H9 (cell line): ENCODE data around the gene SNRNP48. TPM values are rescaled to one million over a fixed set of nuclear protein-coding genes. Genes with fewer than 3 reads are reported as not detected.

ENCODE experiments used
- DNase-seq: peaks from one replicate; pipeline ENCODE4 v3.0.0-alpha.2; 2017
- H2AFZ ChIP-seq: one replicate; pipeline ENCODE4 v1.6.1; 2013; ENCODE audit warnings: mild to moderate bottlenecking, low read length, control low read depth, moderate library complexity
- H2AK5ac ChIP-seq: 2 replicates; pipeline ENCODE4 v1.6.1; 2013; ENCODE audit warnings: low read length, control low read depth, mixed read lengths; ENCODE audit not compliant: insufficient read length
- H2BK120ac ChIP-seq: one replicate; pipeline ENCODE4 v1.6.1; 2013; ENCODE audit warnings: low read depth, mild to moderate bottlenecking, low read length, control low read depth, inconsistent platforms; ENCODE audit not compliant: poor library complexity, severe bottlenecking
- H2BK12ac ChIP-seq: 2 replicates; pipeline ENCODE4 v1.6.1; 2013; ENCODE audit warnings: low read length, control low read depth, mixed read lengths, low read depth; ENCODE audit not compliant: insufficient read length
- H2BK15ac ChIP-seq: 2 replicates; pipeline ENCODE4 v1.6.1; 2013; ENCODE audit warnings: low read depth, low read length, control low read depth
- H2BK20ac ChIP-seq: one replicate; pipeline ENCODE4 v1.6.1; 2013; ENCODE audit warnings: low read depth, mild to moderate bottlenecking, low read length, control low read depth, inconsistent platforms; ENCODE audit not compliant: poor library complexity, severe bottlenecking
- H2BK5ac ChIP-seq: 2 replicates; pipeline ENCODE4 v1.6.1; 2013; ENCODE audit warnings: low read length, control low read depth, mixed read lengths; ENCODE audit not compliant: insufficient read length
- H3K14ac ChIP-seq: 2 replicates; pipeline ENCODE4 v1.6.1; 2013; ENCODE audit warnings: low read length, control low read depth; ENCODE audit not compliant: insufficient read depth
- H3K18ac ChIP-seq: 2 replicates; pipeline ENCODE4 v1.6.1; 2013; ENCODE audit warnings: low read depth, mild to moderate bottlenecking, mixed read lengths, low read length, control low read depth; ENCODE audit not compliant: insufficient read length
- H3K23ac ChIP-seq: 2 replicates; pipeline ENCODE4 v1.6.1; 2013; ENCODE audit warnings: low read length, control low read depth, mixed read lengths, low read depth; ENCODE audit not compliant: insufficient read length
- H3K23me2 ChIP-seq: 2 replicates; pipeline ENCODE4 v1.6.1; 2013; ENCODE audit warnings: low read depth, mild to moderate bottlenecking, mixed read lengths, low read length, control low read depth; ENCODE audit not compliant: insufficient read length, poor library complexity, severe bottlenecking
- H3K27ac ChIP-seq: 2 replicates; pipeline ENCODE4 v1.5.1; 2013; ENCODE audit warnings: low read length, control low read depth, mixed read lengths, low read depth; ENCODE audit not compliant: insufficient read length
- H3K27me3 ChIP-seq: 2 replicates; pipeline ENCODE4 v1.6.1; 2013; ENCODE audit warnings: low read length, control low read depth, inconsistent platforms; ENCODE audit not compliant: insufficient read depth
- H3K4ac ChIP-seq: 2 replicates; pipeline ENCODE4 v1.6.1; 2013; ENCODE audit warnings: low read depth, mild to moderate bottlenecking, control low read depth, inconsistent platforms, low read length, moderate library complexity
- H3K4me1 ChIP-seq: 2 replicates; pipeline ENCODE4 v1.6.1; 2013; ENCODE audit warnings: low read length, control low read depth, inconsistent platforms; ENCODE audit not compliant: insufficient read depth
- H3K4me2 ChIP-seq: 2 replicates; pipeline ENCODE4 v1.6.1; 2013; ENCODE audit warnings: low read length, control low read depth, mixed read lengths; ENCODE audit not compliant: insufficient read length, insufficient read depth
- H3K56ac ChIP-seq: 2 replicates; pipeline ENCODE4 v1.6.1; 2013; ENCODE audit warnings: low read depth, mild to moderate bottlenecking, mixed read lengths, low read length, control low read depth; ENCODE audit not compliant: insufficient read length
- H3K79me1 ChIP-seq: 2 replicates; pipeline ENCODE4 v1.6.1; 2013; ENCODE audit warnings: low read depth, mild to moderate bottlenecking, moderate library complexity, low read length, control low read depth, inconsistent platforms; ENCODE audit not compliant: insufficient read depth, poor library complexity, severe bottlenecking
- H3K79me2 ChIP-seq: 2 replicates; pipeline ENCODE4 v1.6.1; 2013; ENCODE audit warnings: low read length, control low read depth, inconsistent platforms; ENCODE audit not compliant: insufficient read depth
- H3K9ac ChIP-seq: 2 replicates; pipeline ENCODE4 v1.6.1; 2013; ENCODE audit warnings: low read length, control low read depth, mixed read lengths; ENCODE audit not compliant: insufficient read length; ENCODE audit errors: extremely low read depth
- H3K9me3 ChIP-seq: one replicate; pipeline ENCODE4 v1.6.1; 2013; ENCODE audit warnings: low read depth, low read length, inconsistent platforms; ENCODE audit not compliant: control insufficient read depth
- H3T11ph ChIP-seq: one replicate; pipeline ENCODE4 v1.6.1; 2013; ENCODE audit warnings: mild to moderate bottlenecking, low read length, control low read depth, inconsistent platforms
- H4K20me1 ChIP-seq: one replicate; pipeline ENCODE4 v1.6.1; 2013; ENCODE audit not compliant: control insufficient read depth, insufficient read length, insufficient read depth
- H4K5ac ChIP-seq: 2 replicates; pipeline ENCODE4 v1.6.1; 2013; ENCODE audit warnings: low read depth, mild to moderate bottlenecking, mixed read lengths, low read length, control low read depth; ENCODE audit not compliant: insufficient read length
- H4K8ac ChIP-seq: replicated peaks from 2 replicates; pipeline ENCODE4 v1.6.1; 2013; ENCODE audit warnings: low read length, control low read depth, mixed read lengths, low read depth; ENCODE audit not compliant: insufficient read length
- H4K91ac ChIP-seq: 2 replicates; pipeline ENCODE4 v1.6.1; 2013; ENCODE audit warnings: low read depth, mild to moderate bottlenecking, moderate library complexity, mixed read lengths, low read length, control low read depth; ENCODE audit not compliant: insufficient read length
- H3K27ac Mint-ChIP-seq, 3 experiments: 2 replicates in 2 of 3; 3 replicates in 1 of 3; pipeline ENCODE4 v1.8.0; 2020 to 2021; ENCODE audit warnings: mixed read lengths in 3 of 3, mild to moderate bottlenecking in 1 of 3, moderate library complexity in 1 of 3
- H3K27me3 Mint-ChIP-seq: 2 replicates; pipeline ENCODE4 v1.8.0; 2021; ENCODE audit warnings: low read depth, mild to moderate bottlenecking, moderate library complexity, mixed read lengths
- H3K36me3 Mint-ChIP-seq, 3 experiments: 2 replicates in 2 of 3; 3 replicates in 1 of 3; pipeline ENCODE4 v1.8.0; 2020 to 2021; ENCODE audit warnings: low read depth in 3 of 3, mixed read lengths in 3 of 3; ENCODE audit not compliant: insufficient read depth in 1 of 3
- H3K4me1 Mint-ChIP-seq, 2 experiments: 2 replicates each; pipeline ENCODE4 v1.8.0; 2020; ENCODE audit warnings: mixed read lengths in 2 of 2
- H3K4me3 Mint-ChIP-seq, 2 experiments: 2 replicates in 1 of 2; 3 replicates in 1 of 2; pipeline ENCODE4 v1.8.0; 2020 to 2021; ENCODE audit warnings: mild to moderate bottlenecking in 2 of 2, mixed read lengths in 2 of 2, moderate library complexity in 1 of 2
- H3K9me3 Mint-ChIP-seq, 2 experiments: 2 replicates in 1 of 2; 3 replicates in 1 of 2; pipeline ENCODE4 v1.8.0; 2020; ENCODE audit warnings: mild to moderate bottlenecking in 2 of 2, mixed read lengths in 2 of 2, moderate library complexity in 1 of 2
- CTCF ChIP-seq: fragments of 200-600 bp; sonication (generic); conservative IDR thresholded peaks from 3 replicates; pipeline ENCODE4 v1.8.0; 2021; ENCODE audit warnings: antibody characterized with exemption, mild to moderate bottlenecking
- WGBS: extraction: QIAGEN DNeasy Blood & Tissue Kit; methylation state at CpG from one replicate; pipeline ENCODE4 v1.1.7; 2013; ENCODE audit warnings: missing lambda C conversion rate, low lambda C conversion rate, mixed read lengths; ENCODE audit not compliant: insufficient read length; ENCODE audit errors: extremely low coverage; 5-methylcytosine and 5-hydroxymethylcytosine counted together
- total RNA-seq: library from RNA; stranded (reverse); gene quantifications from 2 replicates; pipeline ENCODE4 v1.2.1, GENCODE V29; 2021

SNRNP48 gene
- total RNA-seq, 1 experiment from 2014 or later, result 16.9 TPM

GRCh38 chr6:7546896-7547295 lies 43.1 kb upstream of the SNRNP48 start:
- no peaks in the 10 kb centered on the region for H3K79me2 ChIP-seq
- no peak overlapping the region for H3K27ac ChIP-seq
- H2BK120ac ChIP-seq, result no peak overlapping the region
- no CpG with 5 or more reads among the region's 4 CpGs for WGBS
- H3K4ac ChIP-seq, result no peak overlapping the region
- Mint-ChIP-seq H3K4me3 (no peak overlapping the region), H3K27me3 (peaks cover 6% of the 10 kb centered on the region), H3K9me3 (no peaks in the 10 kb centered on the region), H3K27ac (no peak overlapping the region), H3K4me1 (peaks cover 45 to 52% of the 10 kb centered on the region in 2 experiments), H3K36me3 (peaks cover 0 to 8% (median 4%) of the 10 kb centered on the region in 3 experiments; a peak in 3 of 7 replicates)
- H3K56ac ChIP-seq, result no peak overlapping the region
- H3K79me1 ChIP-seq, result no peaks in the 10 kb centered on the region
- no peak for TF ChIP-seq CTCF
- no peak overlapping the region for H3K14ac ChIP-seq
- H2AFZ ChIP-seq, result no peak overlapping the region
- no peak overlapping the region for H2BK12ac ChIP-seq
- H4K5ac ChIP-seq, result no peak overlapping the region
- no peak for DNase-seq
- H3T11ph ChIP-seq, result no peak overlapping the region
- peaks cover 8% of the 10 kb centered on the region for H3K23me2 ChIP-seq
- no peak overlapping the region for H3K9ac ChIP-seq
- no peak overlapping the region for H4K8ac ChIP-seq
- H3K9me3 ChIP-seq, result no peaks in the 10 kb centered on the region
- no peak overlapping the region for H4K91ac ChIP-seq
- no peaks in the 10 kb centered on the region for H4K20me1 ChIP-seq
- H3K4me1 ChIP-seq, result peaks cover 3% of the 10 kb centered on the region; the same call in 1 of the 2 replicates
- no peaks in the 10 kb centered on the region for H3K27me3 ChIP-seq
- H2BK20ac ChIP-seq, result no peak overlapping the region
- H2BK5ac ChIP-seq, result no peak overlapping the region
- H3K4me2 ChIP-seq, result no peak overlapping the region
- no peak overlapping the region for H3K23ac ChIP-seq
- H2BK15ac ChIP-seq, result no peak overlapping the region
- H2AK5ac ChIP-seq, result no peak overlapping the region
- H3K18ac ChIP-seq, result no peak overlapping the region
